HG03342 (cell line): ENCODE results near the gene HNRNPUL1.

Experiments
- ATAC-seq: cut with Tn5 transposase; IDR thresholded peaks from one replicate; pipeline ENCODE4 v1.9.1; 2021; ENCODE audit warnings: mild to moderate bottlenecking, moderate library complexity; ENCODE audit not compliant: unreplicated experiment

Gene HNRNPUL1

GRCh38 chr19:41351339-41352245 is 87.4 kb downstream of the HNRNPUL1 start:
- ATAC-seq: peak; percentile 35

- ATAC-seq: no peak
Measured at GRCh38 chr19:41352279-41352608, 88.1 kb downstream of the HNRNPUL1 start.

- no peak for ATAC-seq
Measured at GRCh38 chr19:41352609-41353465, 88.7 kb downstream of the HNRNPUL1 start.

- ATAC-seq: peak; percentile 36
Measured at GRCh38 chr19:41353466-41354342, 89.5 kb downstream of the HNRNPUL1 start, which contains the start of gene TGFB1. Gene TGFB1 (minus strand): TSS chr19:41353922. CDS start chr19:41353044, 878 bp downstream.

GRCh38 chr19:41354343-41354953 is 90.3 kb downstream of the HNRNPUL1 start:
- no peak for ATAC-seq

- ATAC-seq: no peak
Measured at GRCh38 chr19:41355035-41355434, 90.9 kb downstream of the HNRNPUL1 start.

- no peak for ATAC-seq
Measured at GRCh38 chr19:41355802-41356201, 91.6 kb downstream of the HNRNPUL1 start.

- ATAC-seq: no peak
Measured at GRCh38 chr19:41356984-41357739, 93.0 kb downstream of the HNRNPUL1 start.
